GM23248 (cell line): ENCODE data around the gene SLC38A6.

Source experiments
- EZH2 ChIP-seq: fragments of 200-600 bp; sonication (generic); IDR thresholded peaks from 2 replicates; pipeline ENCODE4 v1.6.1; 2018; ENCODE audit warnings: antibody characterized with exemption, mild to moderate bottlenecking; ENCODE audit not compliant: insufficient read depth, poor library complexity, severe bottlenecking
- EZH2phosphoT487 ChIP-seq: fragments of 200-600 bp; sonication (generic); IDR thresholded peaks from 2 replicates; pipeline ENCODE4 v1.6.1; 2018; ENCODE audit warnings: antibody characterized with exemption, moderate library complexity, mild to moderate bottlenecking, low read depth; ENCODE audit not compliant: insufficient read depth

DNA sequence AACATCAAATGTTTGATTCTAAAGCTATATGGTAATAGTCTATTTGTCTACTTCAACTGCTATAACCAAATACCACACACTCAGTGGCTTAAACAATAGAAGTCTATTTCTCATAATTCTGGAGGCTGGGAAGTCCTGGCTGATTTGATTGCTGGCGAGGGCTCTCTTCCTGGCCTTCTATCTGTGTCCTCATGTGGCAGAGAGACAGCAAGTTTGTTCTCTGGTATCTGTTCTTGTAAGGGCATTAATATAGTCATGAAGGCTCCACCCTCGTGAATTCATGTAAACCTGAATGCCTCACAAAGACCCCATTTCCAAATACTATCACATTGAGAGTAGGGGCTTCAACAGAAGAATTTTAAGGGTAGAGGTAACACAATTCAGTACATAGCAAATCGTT lies 34.3 kb upstream of the SLC38A6 start:
- TF ChIP-seq EZH2, result no peak
- TF ChIP-seq EZH2phosphoT487, result no peak
